SK-N-SH (cell line): Measurements from ENCODE around the gene RNASEH2B.

Experiments used
- CTCF ChIP-seq: fragments of 200-600 bp; sonication (generic); IDR thresholded peaks from 2 replicates; pipeline ENCODE4 v1.6.1; 2017; ENCODE audit warnings: antibody characterized with exemption, mild to moderate bottlenecking, moderate library complexity
- EP300 ChIP-seq, 2 experiments: IDR thresholded peaks; 2 replicates each; pipeline versions ENCODE4 v1.4.0 to v1.6.1; 2012; ENCODE audit warnings: borderline replicate concordance in 1 of 2, low read depth in 1 of 2, low read length in 1 of 2
- MEF2A ChIP-seq: IDR thresholded peaks from 2 replicates; pipeline ENCODE4 v1.4.0; 2012; ENCODE audit warnings: low read depth, borderline replicate concordance
- SMC3 ChIP-seq: IDR thresholded peaks from 2 replicates; pipeline ENCODE4 v1.6.1; 2012; ENCODE audit warnings: low read depth, low read length, improper control_type of control experiment
- ZBTB33 ChIP-seq: IDR thresholded peaks from 2 replicates; pipeline ENCODE4 v1.4.0; 2012; ENCODE audit warnings: low read depth, borderline replicate concordance

- TF ChIP-seq CTCF (no peak), SMC3 (no peak), ZBTB33 (no peak), MEF2A (no peak), EP300 (IDR thresholded peaks at IDR 0.05; ENCODE audit: borderline replicate concordance in 1 of 2, low read depth in 1 of 2, low read length in 1 of 2) (no peak)
These were observed 18.4 kb upstream of the RNASEH2B start for GRCh38 chr13:50891206-50891605.
